NB4 (cell line): ENCODE results near the gene BIRC3.
"Not testable (repeated sequence)": the region's sequence is repeated elsewhere in the genome, so short reads cannot be mapped to it uniquely, and the experiment has no call there.

Source experiments
- DNase-seq: peaks from one replicate; pipeline ENCODE4 v3.0.0; 2010; ENCODE audit warnings: low read depth
- H3K4me3 ChIP-seq: one replicate; pipeline ENCODE4 v1.5.1; 2011; ENCODE audit warnings: mild to moderate bottlenecking, low read depth, low read length, moderate library complexity
- MAX ChIP-seq: IDR thresholded peaks from 2 replicates; pipeline ENCODE4 v1.6.1; 2011; ENCODE audit warnings: low read depth, low read length
- MYC ChIP-seq: IDR thresholded peaks from 2 replicates; pipeline ENCODE4 v1.6.1; 2011; ENCODE audit warnings: low read depth, low read length
- POLR2A ChIP-seq: IDR thresholded peaks from 2 replicates; pipeline ENCODE4 v1.6.1; 2011; ENCODE audit warnings: mild to moderate bottlenecking; ENCODE audit not compliant: insufficient read length; ENCODE audit errors: extremely low read depth
- TF ChIP-seq, protein P1 (sequence below): IDR thresholded peaks from one replicate; pipeline ENCODE4 v1.5.1; 2012; ENCODE audit warnings: low read depth, low read length

The BIRC3 gene

GRCh38 chr11:102291831-102292230 lies 25.5 kb upstream of the BIRC3 start:
- no peak for DNase-seq
- TF ChIP-seq, protein P1, sequence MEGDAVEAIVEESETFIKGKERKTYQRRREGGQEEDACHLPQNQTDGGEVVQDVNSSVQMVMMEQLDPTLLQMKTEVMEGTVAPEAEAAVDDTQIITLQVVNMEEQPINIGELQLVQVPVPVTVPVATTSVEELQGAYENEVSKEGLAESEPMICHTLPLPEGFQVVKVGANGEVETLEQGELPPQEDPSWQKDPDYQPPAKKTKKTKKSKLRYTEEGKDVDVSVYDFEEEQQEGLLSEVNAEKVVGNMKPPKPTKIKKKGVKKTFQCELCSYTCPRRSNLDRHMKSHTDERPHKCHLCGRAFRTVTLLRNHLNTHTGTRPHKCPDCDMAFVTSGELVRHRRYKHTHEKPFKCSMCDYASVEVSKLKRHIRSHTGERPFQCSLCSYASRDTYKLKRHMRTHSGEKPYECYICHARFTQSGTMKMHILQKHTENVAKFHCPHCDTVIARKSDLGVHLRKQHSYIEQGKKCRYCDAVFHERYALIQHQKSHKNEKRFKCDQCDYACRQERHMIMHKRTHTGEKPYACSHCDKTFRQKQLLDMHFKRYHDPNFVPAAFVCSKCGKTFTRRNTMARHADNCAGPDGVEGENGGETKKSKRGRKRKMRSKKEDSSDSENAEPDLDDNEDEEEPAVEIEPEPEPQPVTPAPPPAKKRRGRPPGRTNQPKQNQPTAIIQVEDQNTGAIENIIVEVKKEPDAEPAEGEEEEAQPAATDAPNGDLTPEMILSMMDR = no peak
- TF ChIP-seq MYC = no peak
- no peak for TF ChIP-seq MAX
- no peak for TF ChIP-seq POLR2A
- no peak overlapping the region for H3K4me3 ChIP-seq

- no peak for DNase-seq
- TF ChIP-seq MAX (no peak), MYC (no peak)
- no peak overlapping the region for H3K4me3 ChIP-seq
Observed at GRCh38 chr11:102292933-102293332, 24.4 kb upstream of the BIRC3 start.

DNA sequence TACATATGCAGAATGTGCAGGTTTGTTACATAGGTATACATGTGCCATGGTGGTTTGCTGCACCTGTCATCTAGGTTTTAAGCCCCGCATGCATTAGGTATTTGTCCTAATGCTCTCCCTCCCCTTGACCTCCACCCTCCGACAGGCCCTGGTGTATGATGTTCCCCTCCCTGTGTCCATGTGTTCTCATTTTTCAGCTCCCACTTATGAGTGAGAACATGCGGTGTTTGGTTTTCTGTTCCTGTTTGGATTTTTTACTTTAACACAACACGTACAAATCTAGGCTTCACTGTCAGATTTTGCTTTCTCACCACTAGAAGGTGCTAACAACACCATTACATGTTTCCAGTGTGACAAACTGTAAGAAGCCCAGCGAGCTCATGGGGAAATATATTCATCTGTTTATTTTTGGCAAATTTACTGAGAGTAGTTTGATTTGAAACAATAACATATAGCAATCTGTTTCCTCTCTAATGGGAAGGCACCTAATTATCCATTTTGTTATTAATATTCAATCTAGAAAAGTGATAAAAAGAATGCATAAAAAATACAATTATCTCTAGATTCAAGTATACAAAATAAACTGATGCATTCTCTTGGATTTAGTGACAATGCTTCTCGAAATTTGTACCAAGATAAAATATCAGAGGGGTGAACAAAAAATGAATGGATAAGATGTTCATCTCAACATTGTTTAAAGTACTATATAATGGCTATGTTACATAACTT lies 23.2 kb upstream of the BIRC3 start:
- no peak for TF ChIP-seq MYC
- TF ChIP-seq, protein P1 = peak; percentile 54
- H3K4me3 ChIP-seq = no peak overlapping the region
- DNase-seq = peak; percentile 58

- DNase-seq = no peak
- TF ChIP-seq, protein P1 = no peak
- no peak for TF ChIP-seq MAX
- TF ChIP-seq POLR2A = no peak
- H3K4me3 ChIP-seq = no peak overlapping the region
Observed at GRCh38 chr11:102295045-102295444, 22.2 kb upstream of the BIRC3 start.

- not testable (repeated sequence) for H3K4me3 ChIP-seq, DNase-seq
Observed at GRCh38 chr11:102296757-102297156, 20.5 kb upstream of the BIRC3 start.

DNA sequence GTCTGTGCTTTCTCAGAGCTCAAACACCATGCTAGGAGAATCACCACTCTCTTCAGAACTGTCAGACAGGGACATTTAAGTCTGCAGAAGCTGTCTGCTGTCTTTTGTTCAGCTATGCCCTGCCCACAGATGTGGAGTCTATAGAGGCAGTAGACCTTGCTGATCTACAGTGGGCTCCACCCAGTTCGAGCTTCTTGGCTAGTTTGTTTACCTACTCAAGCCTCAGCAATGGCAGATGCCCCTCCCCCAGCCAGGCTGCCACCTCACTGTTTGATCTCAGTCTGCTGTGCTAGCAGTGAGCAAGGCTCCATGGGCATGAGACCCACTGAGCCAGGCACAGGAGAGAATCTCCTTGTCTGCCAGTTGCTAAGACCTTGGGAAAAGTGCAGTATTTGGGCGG lies 16.4 kb upstream of the BIRC3 start:
- DNase-seq, H3K4me3 ChIP-seq: not testable (repeated sequence)

DNA sequence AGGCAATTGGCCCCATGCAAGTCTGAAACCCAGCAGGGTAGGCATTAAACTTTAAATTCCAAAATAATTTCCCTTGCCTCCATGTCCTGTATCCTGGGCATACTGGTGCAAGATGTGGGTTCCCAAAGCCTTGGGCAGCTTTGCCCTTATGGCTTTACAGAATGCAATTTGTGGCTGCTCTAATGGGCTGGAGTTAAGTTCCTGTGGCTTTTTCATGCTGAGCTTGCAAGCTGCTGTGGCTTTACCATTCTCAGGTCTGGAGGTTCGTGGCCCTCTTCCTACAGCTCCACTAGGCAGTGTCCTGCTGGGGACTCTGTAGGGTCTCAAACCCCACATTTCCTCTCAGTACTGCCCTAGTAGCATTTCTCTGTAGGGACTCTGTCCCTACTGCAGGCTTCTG lies 15.0 kb upstream of the BIRC3 start:
- no peak overlapping the region for H3K4me3 ChIP-seq
- DNase-seq = no peak
- no peak for TF ChIP-seq MYC
- TF ChIP-seq, protein P1 = no peak
- no peak for TF ChIP-seq MAX
- no peak for TF ChIP-seq POLR2A

GRCh38 chr11:102304686-102305085 lies 12.6 kb upstream of the BIRC3 start:
- TF ChIP-seq POLR2A (no peak), MYC (no peak), MAX (no peak)
- TF ChIP-seq, protein P1 = no peak
- no peak for DNase-seq
- no peak overlapping the region for H3K4me3 ChIP-seq
